Endothelial cell of coronary artery (primary cell): ENCODE measurements around the gene GSTCD. TPM values are rescaled to one million over a fixed set of nuclear protein-coding genes. Genes with fewer than 3 reads are reported as not detected.

Experiments used
- total RNA-seq: library from RNA; depleted of rRNA; stranded (reverse); fragments of >200 nt; gene quantifications from 2 replicates; pipeline ENCODE4 v1.2.3, GENCODE V29; 2014

Gene GSTCD
- 10.6 and 11.6 TPM in 2 replicates for total RNA-seq

GRCh38 chr4:105708181-105709080 lies at the start of gene GSTCD, which contains the start of gene INTS12:
Gene GSTCD, plus strand, starts transcription at chr4:105708784. Its CDS starts 8,830 bp downstream, at chr4:105717614.
Gene INTS12, minus strand, starts transcription at chr4:105708689. Its CDS starts 8,684 bp downstream, at chr4:105700005.

DNA sequence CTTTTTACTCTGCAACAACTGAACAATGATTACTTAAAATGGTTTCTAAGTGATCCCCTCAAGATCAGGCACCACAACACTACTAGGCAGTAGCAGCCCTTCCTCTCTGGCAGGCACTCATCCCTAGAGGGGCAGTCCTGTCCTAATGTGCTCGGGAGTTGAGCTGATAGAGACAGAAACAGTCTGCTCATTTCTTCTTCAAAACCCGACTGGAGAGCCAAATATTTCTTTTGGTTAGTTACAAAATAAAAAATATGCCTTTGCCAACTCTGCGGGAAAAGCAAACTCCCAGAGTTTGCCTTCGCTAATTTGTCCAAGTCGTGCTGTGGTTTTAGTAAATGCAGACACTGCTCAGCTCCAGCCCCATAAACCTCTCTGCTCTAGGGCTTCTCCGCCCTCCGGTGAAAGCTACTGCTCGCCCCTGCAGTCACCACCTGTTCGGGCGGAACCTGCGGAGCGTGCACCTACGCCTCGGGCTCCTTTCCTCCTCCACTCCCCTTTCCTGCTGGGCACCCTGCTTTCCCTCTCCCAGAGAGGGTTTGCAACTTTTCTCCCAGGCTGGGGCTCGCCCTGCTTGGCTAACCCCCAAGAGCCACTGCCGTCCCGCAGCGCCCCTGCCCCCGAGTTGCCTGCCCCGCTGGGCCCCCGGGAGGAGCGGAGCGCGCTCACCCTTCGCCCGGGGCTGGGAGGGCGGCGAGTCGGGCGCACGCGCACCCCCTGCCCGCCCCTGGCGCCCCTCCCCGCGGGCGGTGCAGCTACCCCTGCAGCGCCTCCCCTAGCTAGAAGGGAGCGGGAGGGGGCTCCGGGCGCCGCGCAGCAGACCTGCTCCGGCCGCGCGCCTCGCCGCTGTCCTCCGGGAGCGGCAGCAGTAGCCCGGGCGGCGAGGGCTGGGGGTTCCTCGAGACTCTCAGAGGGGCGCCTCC lies 186.3 kb downstream of the GSTCD start, which contains the start of gene NPNT:
NPNT (plus strand) TSS at position 812 of the 923 bp plus-strand sequence. CDS start 182 bp downstream, outside the sequence.

Other genes with a start within 250 kb of the GSTCD start
- 52.2 and 56.4 TPM in 2 replicates for gene PPA2, start 234.7 kb upstream of the GSTCD start, total RNA-seq
- gene ARHGEF38, start 156.2 kb upstream of the GSTCD start, total RNA-seq = not detected in 2 replicates
- gene INTS12, start 95 bp upstream of the GSTCD start, total RNA-seq = 14.2 and 15.1 TPM in 2 replicates
- under 0.01 TPM in 1 of 2 replicates, not detected in the other for gene NPNT, start 186.7 kb downstream of the GSTCD start, total RNA-seq